ENCODE measurements around the gene HS6ST2.

DNA sequence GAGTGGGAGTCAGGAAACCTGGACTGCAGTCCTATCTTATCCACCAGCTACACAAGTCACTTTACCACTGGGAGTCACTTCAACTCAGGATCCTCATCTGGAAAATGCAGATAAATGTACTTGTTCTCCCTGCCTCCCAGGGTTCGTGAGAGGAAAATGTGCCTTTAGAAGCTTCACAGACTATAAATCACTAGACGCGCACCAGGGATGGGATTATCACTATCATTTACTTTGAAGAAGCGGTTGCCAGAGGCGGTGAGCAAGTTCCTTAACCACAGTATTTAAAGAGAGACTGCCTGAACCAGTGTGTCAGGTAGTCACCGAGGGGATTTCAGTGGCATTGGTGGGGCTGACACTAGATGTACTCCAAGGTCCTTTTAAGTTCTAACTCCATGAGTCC is 219.5 kb downstream of the HS6ST2 start:
- TF ChIP-seq CTCF (IDR thresholded peaks at IDR 0.05; ENCODE audit: low read depth, low read length, poor library complexity, severe bottlenecking): no peak
- no peak for TF ChIP-seq EZH2phosphoT487 (IDR thresholded peaks at IDR 0.05; ENCODE audit: borderline replicate concordance, low read length)

Measured in DOHH2 (cell line).